MM.1S (cell line): Measurements from ENCODE around the gene C19orf25.

Experiments used
- DNase-seq: peaks from one replicate; pipeline ENCODE4 v3.0.0-alpha.2; 2015
- H2AFZ ChIP-seq: fragments of 300-600 bp; sonication (generic); 2 replicates; pipeline ENCODE4 v1.6.0; 2016; ENCODE audit warnings: antibody characterized with exemption, low read length
- H3F3A ChIP-seq: fragments of 300-600 bp; sonication (generic); 2 replicates; pipeline ENCODE4 v1.6.1; 2016; ENCODE audit warnings: mild to moderate bottlenecking, antibody characterized with exemption, low read length, moderate library complexity, mixed read lengths; ENCODE audit not compliant: insufficient read depth
- H3K27ac ChIP-seq: fragments of 300-600 bp; sonication (generic); 2 replicates; pipeline ENCODE4 v1.5.1; 2016; ENCODE audit warnings: mild to moderate bottlenecking, low read length
- H3K27me3 ChIP-seq: fragments of 300-600 bp; sonication (generic); replicated peaks from 2 replicates; pipeline ENCODE4 v1.6.0; 2016; ENCODE audit warnings: low read length; ENCODE audit not compliant: insufficient read depth
- H3K36me3 ChIP-seq: fragments of 300-600 bp; sonication (generic); replicated peaks from 2 replicates; pipeline ENCODE4 v1.6.1; 2016; ENCODE audit warnings: mild to moderate bottlenecking, low read length, mixed read lengths; ENCODE audit not compliant: insufficient read depth
- H3K4me1 ChIP-seq: fragments of 300-600 bp; sonication (generic); 2 replicates; pipeline ENCODE4 v1.6.1; 2016; ENCODE audit warnings: low read length, mixed read lengths
- H3K4me2 ChIP-seq: fragments of 300-600 bp; sonication (generic); 2 replicates; pipeline ENCODE4 v1.6.0; 2016; ENCODE audit warnings: low read depth, low read length
- H3K4me3 ChIP-seq: fragments of 300-600 bp; sonication (generic); 2 replicates; pipeline ENCODE4 v1.5.1; 2016; ENCODE audit warnings: low read length, mixed read lengths
- H3K79me2 ChIP-seq: fragments of 300-600 bp; sonication (generic); 2 replicates; pipeline ENCODE4 v1.6.1; 2016; ENCODE audit warnings: mixed run types, low read length, mixed read lengths
- H3K9ac ChIP-seq: fragments of 300-600 bp; sonication (generic); 2 replicates; pipeline ENCODE4 v1.6.1; 2016; ENCODE audit warnings: low read length, mixed read lengths
- H3K9me2 ChIP-seq: fragments of 300-600 bp; sonication (generic); replicated peaks from 2 replicates; pipeline ENCODE4 v1.6.1; 2016; ENCODE audit warnings: mild to moderate bottlenecking, low read length, mixed read lengths; ENCODE audit not compliant: insufficient read depth
- H3K9me3 ChIP-seq: fragments of 300-600 bp; sonication (generic); replicated peaks from 2 replicates; pipeline ENCODE4 v1.6.1; 2016; ENCODE audit warnings: mild to moderate bottlenecking, low read length, mixed read lengths; ENCODE audit not compliant: insufficient read depth
- H4K20me1 ChIP-seq: fragments of 300-600 bp; sonication (generic); 2 replicates; pipeline ENCODE4 v1.6.1; 2016; ENCODE audit warnings: mild to moderate bottlenecking, low read length, moderate library complexity, mixed read lengths; ENCODE audit not compliant: insufficient read depth
- CTCF ChIP-seq: fragments of 300-600 bp; sonication (generic); IDR thresholded peaks from 2 replicates; pipeline ENCODE4 v1.5.1; 2016; ENCODE audit warnings: antibody characterized with exemption, low read length, mixed read lengths
- EZH2 ChIP-seq: fragments of 300-600 bp; sonication (generic); optimal IDR thresholded peaks from 2 replicates; pipeline ENCODE3; 2017; ENCODE audit warnings: low read depth, mild to moderate bottlenecking, antibody characterized with exemption, low read length, mixed read lengths
- EZH2phosphoT487 ChIP-seq: fragments of 300-600 bp; sonication (generic); IDR thresholded peaks from 2 replicates; pipeline ENCODE4 v1.6.1; 2018; ENCODE audit warnings: antibody characterized with exemption, low read length

C19orf25 gene

GRCh38 chr19:1466018-1466460 lies 13.0 kb downstream of the C19orf25 start:
- H3K9ac ChIP-seq: no peak overlapping the region
- no peak for DNase-seq
- H3K27me3 ChIP-seq: peaks cover 28% of the 10 kb centered on the region
- H3K4me1 ChIP-seq: peaks cover 12% of the 10 kb centered on the region; the same call in 1 of the 2 replicates
- no peaks in the 10 kb centered on the region for H3K9me2 ChIP-seq
- H3K79me2 ChIP-seq: no peaks in the 10 kb centered on the region
- H3K36me3 ChIP-seq: no peaks in the 10 kb centered on the region
- no peaks in the 10 kb centered on the region for H3K9me3 ChIP-seq
- H2AFZ ChIP-seq: no peak overlapping the region
- 0 out of 2 replicates have a peak, but pooled peaks cover under 1% of the 10 kb centered on the region for H3F3A ChIP-seq
- H4K20me1 ChIP-seq: peaks cover 2% of the 10 kb centered on the region; the same call in 1 of the 2 replicates
- H3K4me2 ChIP-seq: no peak overlapping the region
- TF ChIP-seq EZH2phosphoT487 (no peak), CTCF (no peak), EZH2 (no peak)
- no peak overlapping the region for H3K4me3 ChIP-seq
- no peak overlapping the region for H3K27ac ChIP-seq

- Histone ChIP-seq H3K4me2 (no peak overlapping the region), H3K4me3 (no peak overlapping the region), H3K4me1 (peaks cover 6% of the 10 kb centered on the region; the same call in 1 of the 2 replicates), H4K20me1 (no peaks in the 10 kb centered on the region; the same call in 1 of the 2 replicates), H3K9me3 (no peaks in the 10 kb centered on the region), H2AFZ (no peak overlapping the region), H3K9me2 (no peaks in the 10 kb centered on the region), H3F3A (no peaks in the 10 kb centered on the region), H3K79me2 (no peaks in the 10 kb centered on the region), H3K9ac (no peak overlapping the region), H3K36me3 (no peaks in the 10 kb centered on the region), H3K27me3 (peaks cover 22% of the 10 kb centered on the region), H3K27ac (no peak overlapping the region)
- TF ChIP-seq CTCF: no peak
- TF ChIP-seq EZH2: no peak
- DNase-seq: no peak
These were observed 13.6 kb downstream of the C19orf25 start for GRCh38 chr19:1465191-1466016.

- no peaks in the 10 kb centered on the region for H3K4me1 ChIP-seq
These were observed 17.2 kb downstream of the C19orf25 start for GRCh38 chr19:1461862-1462261.

More at GRCh38 chr19:1461862-1462261, 17.2 kb downstream of the C19orf25 start:
- Histone ChIP-seq H3F3A (no peaks in the 10 kb centered on the region), H3K4me2 (no peak overlapping the region), H4K20me1 (no peaks in the 10 kb centered on the region), H3K9ac (no peak overlapping the region), H3K36me3 (no peaks in the 10 kb centered on the region), H3K27me3 (peaks cover 16% of the 10 kb centered on the region; the same call in 1 of the 2 replicates), H2AFZ (no peak overlapping the region), H3K4me3 (no peak overlapping the region), H3K9me3 (no peaks in the 10 kb centered on the region), H3K9me2 (no peaks in the 10 kb centered on the region), H3K79me2 (no peaks in the 10 kb centered on the region), H3K27ac (no peak overlapping the region)
- DNase-seq: no peak
- TF ChIP-seq EZH2 (no peak), EZH2phosphoT487 (no peak), CTCF (no peak)
